ENCODE measurements around the gene SCAMP1.

The SCAMP1 gene

GRCh38 chr5:78511121-78511906, 150.9 kb downstream of the SCAMP1 start:
- DNase-seq, result peak in 30 of 58 donors; percentile 9 to 73 (median 32)

- no peak for DNase-seq
Measured at GRCh38 chr5:78512435-78512834, 152.0 kb downstream of the SCAMP1 start.

GRCh38 chr5:78513441-78513840, 153.0 kb downstream of the SCAMP1 start:
- DNase-seq, result no peak

- no peak for DNase-seq
Measured at GRCh38 chr5:78514427-78515330, 154.3 kb downstream of the SCAMP1 start.

- no peak for DNase-seq
Measured at GRCh38 chr5:78515670-78516069, 155.3 kb downstream of the SCAMP1 start.

GRCh38 chr5:78518365-78519197, 158.2 kb downstream of the SCAMP1 start:
- DNase-seq, result no peak

- no peak for DNase-seq
Measured at GRCh38 chr5:78519198-78519941, 159.0 kb downstream of the SCAMP1 start.

- no peak for DNase-seq
Measured at GRCh38 chr5:78521455-78521854, 161.0 kb downstream of the SCAMP1 start.

GRCh38 chr5:78522476-78523260, 162.3 kb downstream of the SCAMP1 start:
- DNase-seq, result no peak

- DNase-seq, result no peak
Measured at GRCh38 chr5:78523314-78524193, 163.1 kb downstream of the SCAMP1 start.

- no peak for DNase-seq
Measured at GRCh38 chr5:78526049-78526525, 165.7 kb downstream of the SCAMP1 start.

GRCh38 chr5:78527054-78527859, 166.8 kb downstream of the SCAMP1 start:
- DNase-seq, result peak in 10 of 58 donors; percentile 8 to 53 (median 24)

- no peak for DNase-seq
Measured at GRCh38 chr5:78527925-78528324, 167.5 kb downstream of the SCAMP1 start.
